SK-MEL-5 (cell line): ENCODE measurements around the gene HOXA3. TPM values are rescaled to one million over a fixed set of nuclear protein-coding genes. Genes with fewer than 3 reads are reported as not detected.

Source experiments
- DNase-seq: peaks from one replicate; pipeline ENCODE4 v3.0.0-alpha.2; 2016; ENCODE audit warnings: low read depth, low spot score
- in situ Hi-C: cut with HindIII; loops from 2 replicates; pipeline ENCODE4 v1.10.0; 2016; ENCODE audit warnings: low sequenced_read_pairs, high pct_unique_total_duplicates, low pct_unique_long_range_greater_than_20kb
- small RNA-seq, 2 experiments: library from RNA; depleted of rRNA; stranded (forward); fragments of <200 nt; gene quantifications; one replicate each; pipeline ENCODE3, GENCODE V24; 2014
- total RNA-seq: library from RNA; depleted of rRNA; stranded (reverse); fragments of >200 nt; shearing (Covaris generic); gene quantifications from 2 replicates; pipeline ENCODE4 v1.2.3, GENCODE V29; 2014; rRNA removed

HOXA3 gene
- total RNA-seq, 1 experiment from 2014 or later = 3.5 TPM

GRCh38 chr7:27071622-27072390, 80.6 kb downstream of the HOXA3 start:
- no peak for DNase-seq
- in situ Hi-C loops = no loop called here

- in situ Hi-C loops = no loop called here
- no peak for DNase-seq
Observed at GRCh38 chr7:27068259-27068658, 84.1 kb downstream of the HOXA3 start.

GRCh38 chr7:27066148-27066547, 86.2 kb downstream of the HOXA3 start:
- DNase-seq = no peak
- in situ Hi-C loops = no loop called here

- DNase-seq = no peak
- in situ Hi-C loops = no loop called here
Observed at GRCh38 chr7:27065709-27066108, 86.7 kb downstream of the HOXA3 start.

GRCh38 chr7:27064661-27065060, 87.7 kb downstream of the HOXA3 start:
- DNase-seq = no peak
- in situ Hi-C loops = no loop called here

- peak; percentile 23 for DNase-seq
- in situ Hi-C loops = no loop called here
Observed at GRCh38 chr7:27064159-27064558, 88.2 kb downstream of the HOXA3 start.

DNA sequence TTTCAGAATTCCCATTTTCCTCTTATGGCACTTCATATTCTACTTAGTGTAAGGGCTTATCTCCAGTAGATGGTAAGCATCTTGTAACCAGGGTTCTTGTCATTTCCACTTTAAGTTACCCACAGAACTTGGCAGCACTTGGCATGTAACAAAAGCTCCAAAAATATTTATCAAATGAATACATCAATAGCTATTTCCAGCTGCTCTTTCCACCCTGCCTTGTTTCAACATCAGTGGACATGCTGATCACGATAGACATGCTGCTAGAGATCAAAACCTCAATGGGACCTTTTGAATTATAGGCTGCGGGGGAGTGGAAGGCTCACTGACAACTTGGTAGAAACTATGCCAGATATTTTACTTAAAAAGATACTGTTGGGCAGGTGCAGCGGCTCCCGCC, 89.4 kb downstream of the HOXA3 start:
- in situ Hi-C loops = no loop called here
- no peak for DNase-seq

Small RNA genes lying within 50 kb of the gene (small RNA-seq; reads per million reads assigned to genes)
- gene AC004080.5 = 0 reads per million in 2 experiments
- gene RF01977 = 0 reads per million in 2 experiments
- 0 reads per million in 2 experiments for gene RF02140
- gene RF02141 = 0 reads per million in 2 experiments

Other genes with a start within 250 kb of the HOXA3 start
- 5.6 TPM in 2 replicates for gene HOXA1, start 56.6 kb downstream of the HOXA3 start, total RNA-seq
- 0.21 and 0.67 TPM in 2 replicates for gene HOXA2, start 49.9 kb downstream of the HOXA3 start, total RNA-seq
- gene HOXA4, start 21.8 kb downstream of the HOXA3 start, total RNA-seq = 0.50 and 0.83 TPM in 2 replicates
- gene HOXA5, start 8.9 kb downstream of the HOXA3 start, total RNA-seq = 6.5 and 10.3 TPM in 2 replicates
- gene HOXA6, start 4.8 kb downstream of the HOXA3 start, total RNA-seq = 1.5 and 1.9 TPM in 2 replicates
- gene HOXA7, start 4.1 kb upstream of the HOXA3 start, total RNA-seq = 0.45 TPM in 1 of 2 replicates, not detected in the other
- not detected in 2 replicates for gene HOXA9, start 13.0 kb upstream of the HOXA3 start, total RNA-seq
- gene HOXA10, start 21.7 kb upstream of the HOXA3 start, total RNA-seq = not detected in 2 replicates
- 0.08 and 0.16 TPM in 2 replicates for gene HOXA11, start 32.6 kb upstream of the HOXA3 start, total RNA-seq
- gene HOXA13, start 47.5 kb upstream of the HOXA3 start, total RNA-seq = 1.5 and 2.0 TPM in 2 replicates
- gene EVX1, start 90.2 kb upstream of the HOXA3 start, total RNA-seq = not detected in 2 replicates